Left renal pelvis (tissue), 4 donors: ENCODE measurements around the gene EYS. TPM values are rescaled to one million over a fixed set of nuclear protein-coding genes. Genes with fewer than 3 reads are reported as not detected.

Experiments used
- DNase-seq, 4 donors: peaks; one replicate each; pipeline ENCODE4 v3.0.0-alpha.2; 2013; ENCODE audit warnings: low read depth in 4 of 4, low spot score in 3 of 4
- polyA plus RNA-seq, 4 donors: library from polyadenylated mRNA; unstranded; fragments of 120-200 nt; gene quantifications; one replicate each; pipeline ENCODE4 v1.2.1, GENCODE V29; 2013; ENCODE audit not compliant: insufficient read length in 4 of 4

EYS gene
- polyA plus RNA-seq, 4 donors, result 0.66 to 1.1 (median 0.72) TPM

GRCh38 chr6:64681416-64682160 is 1025.4 kb downstream of the EYS start:
- DNase-seq, result no peak

GRCh38 chr6:64680446-64680845 is 1026.6 kb downstream of the EYS start:
- DNase-seq, result no peak

- DNase-seq, result no peak
Observed at GRCh38 chr6:64679416-64679815, 1027.6 kb downstream of the EYS start.

- DNase-seq, result no peak
Observed at GRCh38 chr6:64672651-64673050, 1034.4 kb downstream of the EYS start.

GRCh38 chr6:64672131-64672530 is 1034.9 kb downstream of the EYS start:
- DNase-seq, result no peak

- no peak for DNase-seq
Observed at GRCh38 chr6:64665137-64665536, 1041.9 kb downstream of the EYS start.

- DNase-seq, result no peak
Observed at GRCh38 chr6:64664480-64664879, 1042.5 kb downstream of the EYS start.

- DNase-seq, result no peak
Observed at GRCh38 chr6:64644024-64644423, 1063.0 kb downstream of the EYS start.

- no peak for DNase-seq
Observed at GRCh38 chr6:64630901-64631300, 1076.1 kb downstream of the EYS start.

- DNase-seq, result no peak
Observed at GRCh38 chr6:64622944-64623343, 1084.1 kb downstream of the EYS start.

- DNase-seq, result no peak
Observed at GRCh38 chr6:64602993-64603392, 1104.0 kb downstream of the EYS start.

GRCh38 chr6:64591676-64592036 is 1115.4 kb downstream of the EYS start:
- DNase-seq, result no peak

GRCh38 chr6:64590965-64591675 is 1115.9 kb downstream of the EYS start:
- DNase-seq, result no peak

GRCh38 chr6:64589961-64590360 is 1117.1 kb downstream of the EYS start:
- no peak for DNase-seq

GRCh38 chr6:64580346-64580745 is 1126.7 kb downstream of the EYS start:
- no peak for DNase-seq

- DNase-seq, result no peak
Observed at GRCh38 chr6:64553249-64553786, 1153.7 kb downstream of the EYS start.

- no peak for DNase-seq
Observed at GRCh38 chr6:64547594-64548268, 1159.3 kb downstream of the EYS start.

- DNase-seq, result no peak
Observed at GRCh38 chr6:64539917-64540316, 1167.1 kb downstream of the EYS start.

GRCh38 chr6:64538722-64539121 is 1168.3 kb downstream of the EYS start:
- no peak for DNase-seq

GRCh38 chr6:64527899-64528298 is 1179.1 kb downstream of the EYS start:
- no peak for DNase-seq

GRCh38 chr6:64522859-64523258 is 1184.2 kb downstream of the EYS start:
- DNase-seq, result no peak
